Left ventricle myocardium superior (tissue), 1 donor: ENCODE measurements around the gene C11orf52. TPM values are rescaled to one million over a fixed set of nuclear protein-coding genes. Genes with fewer than 3 reads are reported as not detected.

Experiments
- ATAC-seq: fragments of 200-7000 bp; cut with Tn5 transposase; one replicate; pipeline ENCODE4 v1.9.1; 2020; ENCODE audit warnings: mild to moderate bottlenecking, moderate library complexity
- DNase-seq: peaks from one replicate; pipeline ENCODE4 v3.0.0-alpha.2; 2020
- intact Hi-C: fragments of 100-400 bp; cut with micrococcal nuclease; formaldehyde crosslinking; loops from one replicate; pipeline ENCODE4 v1.11.0; 2022
- total RNA-seq: library from RNA; stranded (reverse); fragmentation: NEBNext Ultra II Directional; extraction: Animal tissue kit (Norgen Biotek cat#: 25700); gene quantifications from one replicate; pipeline ENCODE4 v1.2.1, GENCODE V29; 2021
- donor health status: DM: no; HTN: yes; CAD: no; lungs with severe emphysema.

Gene C11orf52
- total RNA-seq, 1 donor from 2014 or later, result 1.0 TPM

DNA sequence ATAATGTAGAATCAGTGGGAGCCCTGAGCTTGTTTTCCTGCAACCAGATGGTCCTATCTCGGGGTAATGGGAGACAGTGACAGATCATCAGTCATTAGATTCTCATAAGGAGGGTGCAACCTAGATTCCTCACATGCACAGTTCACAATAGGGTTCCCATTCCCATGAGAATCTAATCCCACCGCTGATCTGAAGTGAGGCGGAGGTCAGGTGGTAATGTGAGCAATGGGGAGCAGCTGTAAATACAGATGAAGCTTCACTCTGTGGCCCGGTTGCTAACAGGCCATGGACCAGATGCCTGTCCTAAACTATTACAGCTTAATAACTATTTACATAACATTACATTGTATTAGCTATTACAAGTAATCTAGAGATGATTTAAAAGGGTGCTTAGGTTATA, 35.4 kb downstream of the C11orf52 start:
- ATAC-seq (no peak), DNase-seq (no peak)
- intact Hi-C loops, result no loop called here

DNA sequence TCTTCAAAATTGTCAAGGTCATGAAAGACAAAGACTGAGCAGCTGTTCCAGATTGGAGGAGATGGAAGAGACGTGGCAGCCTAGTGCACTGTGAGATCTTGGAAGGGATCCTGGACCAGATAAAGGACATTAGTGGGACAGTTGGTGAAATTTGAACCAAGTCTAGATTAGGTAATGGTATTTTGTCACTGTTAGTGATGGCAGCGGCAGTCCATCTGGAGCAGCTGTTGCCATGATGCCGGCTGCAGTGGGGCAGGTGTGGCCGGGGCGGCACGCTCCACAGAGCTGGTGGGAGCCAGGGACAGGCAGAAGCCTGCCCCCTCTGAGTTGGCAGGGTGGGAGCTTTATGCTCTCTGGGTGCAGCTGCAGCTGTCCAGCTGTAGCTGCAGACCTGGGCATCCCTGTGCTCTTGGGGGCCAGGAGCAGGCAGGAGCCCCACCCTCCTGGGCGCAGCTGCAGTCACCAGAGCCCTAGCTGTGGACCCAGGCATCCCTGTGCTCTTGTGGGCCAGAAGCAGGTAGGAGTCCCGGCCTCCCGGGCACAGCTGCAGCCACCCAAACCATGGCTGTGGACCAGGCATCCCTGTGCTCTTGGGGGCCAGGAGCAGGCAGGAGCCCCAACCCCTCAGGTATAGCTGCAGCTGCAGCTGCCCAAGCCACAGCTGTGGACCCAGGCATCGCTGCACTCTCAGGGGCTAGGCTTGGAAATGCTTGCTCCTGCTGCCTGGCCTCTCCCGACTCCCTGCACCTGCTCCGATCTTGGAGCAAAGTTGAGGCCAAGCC, 39.1 kb downstream of the C11orf52 start:
- DNase-seq (no peak), ATAC-seq (peak; percentile 50)
- intact Hi-C loops, result no loop called here

DNA sequence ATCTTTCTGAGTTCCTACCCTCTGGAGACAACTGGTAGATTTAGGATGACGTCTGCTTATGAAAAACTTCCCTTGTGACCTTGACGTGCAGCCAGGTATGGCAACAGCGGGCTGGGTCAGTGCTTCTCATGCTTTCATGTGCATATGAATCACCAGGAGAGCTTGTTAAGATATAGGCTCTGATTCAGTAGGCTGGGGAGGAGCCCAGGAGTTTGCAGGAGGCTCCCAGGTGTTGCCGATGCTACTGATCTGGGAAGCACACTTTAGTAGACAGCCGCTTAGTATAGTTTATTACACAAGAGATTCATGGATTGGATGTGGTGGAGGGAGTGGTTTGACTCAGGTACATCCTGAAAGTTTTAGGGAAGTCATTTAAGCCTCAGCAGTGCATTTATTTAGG, 42.2 kb downstream of the C11orf52 start:
- DNase-seq (no peak), ATAC-seq (no peak)
- intact Hi-C loops, result no loop called here

DNA sequence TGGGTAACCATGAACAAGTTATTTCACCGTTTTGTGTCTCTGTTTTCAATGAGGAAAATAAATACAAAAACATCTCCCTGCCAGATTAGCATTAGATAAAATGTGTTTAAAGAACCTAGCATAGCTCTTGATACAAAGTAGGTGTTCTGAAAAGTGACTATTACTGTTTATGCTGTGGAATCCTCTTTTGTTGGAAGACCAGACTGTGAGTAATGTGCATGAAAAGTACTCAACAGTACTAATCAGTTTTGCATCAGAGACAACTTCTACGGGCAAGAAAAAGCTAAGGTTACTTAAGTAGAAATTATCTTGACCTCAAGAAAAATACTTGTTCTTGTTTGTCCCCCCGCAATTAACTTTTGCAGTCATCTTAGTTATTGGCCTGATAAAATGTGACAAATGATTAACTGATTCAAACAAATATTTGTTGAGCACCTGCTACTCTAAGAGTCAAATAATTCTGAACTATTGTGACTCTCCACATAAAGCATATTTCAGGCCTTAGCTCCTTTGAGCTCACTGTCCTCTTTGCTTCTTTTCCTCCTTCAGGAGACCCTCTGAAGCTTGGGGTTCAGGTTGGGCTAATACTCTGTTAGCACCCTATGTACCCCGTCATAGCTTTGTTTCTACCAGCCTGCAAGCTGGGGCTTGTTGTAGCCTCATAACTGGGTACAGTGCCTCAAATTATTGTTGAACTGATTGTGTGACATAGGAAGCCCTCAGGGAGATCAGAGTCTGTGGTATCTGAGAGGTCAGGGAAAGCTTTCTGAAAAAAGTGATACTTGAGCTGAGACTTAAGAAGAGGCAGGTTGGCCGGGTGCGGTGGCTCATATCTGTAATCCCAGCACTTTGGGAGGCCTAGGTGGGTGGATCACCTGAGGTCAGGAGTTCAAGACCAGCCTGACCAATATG, 42.9 kb downstream of the C11orf52 start:
- no peak for ATAC-seq
- intact Hi-C loops, result no loop called here
- no peak for DNase-seq

DNA sequence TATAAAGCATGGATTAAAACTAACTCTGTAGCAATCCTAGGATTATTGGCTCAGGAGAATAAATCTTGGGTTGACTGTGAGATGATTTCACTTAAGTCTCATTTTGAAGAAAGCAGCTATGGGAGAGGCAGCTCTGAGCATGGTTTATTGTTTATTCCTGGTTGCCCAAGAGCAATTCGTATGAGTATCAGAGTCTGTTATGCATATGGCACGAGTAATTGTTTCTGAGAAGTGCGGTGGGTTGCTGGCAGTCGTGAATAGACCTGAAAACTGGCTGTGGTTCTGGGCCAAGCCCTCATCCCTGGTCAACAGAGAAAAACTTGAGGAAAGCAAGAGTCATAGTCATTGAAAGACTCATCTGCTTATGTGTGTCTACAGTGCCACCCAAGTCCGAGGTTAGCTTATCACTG, 45.2 kb downstream of the C11orf52 start:
- ATAC-seq (no peak), DNase-seq (no peak)
- intact Hi-C loops, result no loop called here

DNA sequence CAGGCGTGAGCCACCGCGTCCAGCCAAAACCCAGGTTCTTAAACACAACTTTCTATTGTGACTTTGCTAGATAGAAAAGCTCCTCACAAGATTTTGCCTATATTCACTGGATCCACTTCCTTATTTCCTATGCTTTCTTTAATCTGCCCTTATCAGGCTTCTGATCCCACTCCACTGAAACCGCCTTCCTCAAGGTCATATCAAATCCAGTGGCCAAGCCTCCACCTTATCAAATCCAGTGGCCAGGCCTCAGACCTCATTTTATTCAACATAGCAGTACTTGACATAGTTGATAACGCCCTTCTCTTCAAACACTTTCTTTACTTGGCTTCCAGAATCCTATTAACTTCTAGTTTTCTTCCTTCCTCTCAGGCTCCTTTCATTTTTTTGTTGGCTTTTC, 48.0 kb downstream of the C11orf52 start:
- no peak for ATAC-seq
- no peak for DNase-seq
- intact Hi-C loops, result no loop called here

DNA sequence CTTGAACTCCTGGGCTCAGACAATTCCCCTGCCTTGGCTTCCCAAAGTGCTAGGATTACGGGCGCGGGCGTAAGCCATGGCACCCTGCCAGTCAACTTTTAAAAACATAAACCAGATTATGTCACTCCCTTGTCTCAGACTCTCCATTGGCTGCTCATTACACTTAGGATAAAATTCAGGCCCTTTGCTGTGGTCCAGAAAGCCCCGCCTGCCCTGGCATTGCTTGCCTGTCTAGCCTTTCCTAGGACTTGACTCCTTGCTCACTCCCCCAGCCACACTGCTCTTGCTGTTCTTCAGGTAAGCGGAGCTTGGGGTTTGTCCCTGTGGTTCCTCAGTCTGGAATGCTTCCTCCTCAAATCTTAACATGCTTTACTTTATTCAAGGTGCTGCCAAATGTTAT, 48.9 kb downstream of the C11orf52 start:
- ATAC-seq (peak; percentile 62), DNase-seq (peak; percentile 44)
- intact Hi-C loops, result no loop called here

DNA sequence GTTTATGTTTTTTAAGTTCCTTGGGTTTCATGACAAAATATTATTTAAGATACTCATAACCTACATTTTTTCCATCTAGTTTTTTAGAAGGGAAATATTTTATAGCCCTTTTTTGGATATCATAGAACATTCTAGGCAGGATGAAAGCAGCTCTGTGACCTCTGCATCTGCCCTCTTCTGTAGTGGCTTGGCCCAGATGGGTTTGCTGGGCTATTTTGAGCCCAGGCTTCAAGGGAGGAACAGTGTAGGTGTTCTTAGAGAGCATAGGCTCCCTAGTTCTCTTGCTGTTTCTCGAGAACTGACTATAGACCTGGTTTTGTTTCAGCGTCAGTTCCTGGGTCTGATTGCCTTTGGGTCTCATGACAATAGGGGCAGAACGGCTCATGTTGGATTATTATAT, 50.6 kb downstream of the C11orf52 start:
- ATAC-seq, result peak; percentile 88
- DNase-seq, result no peak
- intact Hi-C loops, result no loop called here

DNA sequence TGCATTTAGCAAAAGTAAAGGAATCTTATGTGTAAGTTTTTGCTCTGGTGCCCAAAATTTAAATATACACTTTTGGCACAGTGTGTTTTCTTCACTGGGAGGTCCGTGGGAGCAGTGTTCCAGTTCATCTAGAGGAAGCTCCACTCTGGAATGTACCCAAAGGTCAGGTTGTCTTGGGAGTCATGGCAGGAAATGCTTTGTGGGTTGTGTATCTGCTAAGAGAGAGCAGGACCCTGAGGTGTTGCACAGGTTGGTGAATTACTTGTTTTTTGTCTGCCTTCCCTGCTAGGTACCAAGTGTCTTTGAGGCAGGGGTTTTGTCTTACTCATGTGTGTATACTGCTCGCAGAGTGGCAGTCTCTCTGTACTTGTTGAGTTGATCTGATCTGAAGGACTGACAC, 55.7 kb downstream of the C11orf52 start:
- ATAC-seq (no peak), DNase-seq (no peak)
- intact Hi-C loops, result no loop called here

DNA sequence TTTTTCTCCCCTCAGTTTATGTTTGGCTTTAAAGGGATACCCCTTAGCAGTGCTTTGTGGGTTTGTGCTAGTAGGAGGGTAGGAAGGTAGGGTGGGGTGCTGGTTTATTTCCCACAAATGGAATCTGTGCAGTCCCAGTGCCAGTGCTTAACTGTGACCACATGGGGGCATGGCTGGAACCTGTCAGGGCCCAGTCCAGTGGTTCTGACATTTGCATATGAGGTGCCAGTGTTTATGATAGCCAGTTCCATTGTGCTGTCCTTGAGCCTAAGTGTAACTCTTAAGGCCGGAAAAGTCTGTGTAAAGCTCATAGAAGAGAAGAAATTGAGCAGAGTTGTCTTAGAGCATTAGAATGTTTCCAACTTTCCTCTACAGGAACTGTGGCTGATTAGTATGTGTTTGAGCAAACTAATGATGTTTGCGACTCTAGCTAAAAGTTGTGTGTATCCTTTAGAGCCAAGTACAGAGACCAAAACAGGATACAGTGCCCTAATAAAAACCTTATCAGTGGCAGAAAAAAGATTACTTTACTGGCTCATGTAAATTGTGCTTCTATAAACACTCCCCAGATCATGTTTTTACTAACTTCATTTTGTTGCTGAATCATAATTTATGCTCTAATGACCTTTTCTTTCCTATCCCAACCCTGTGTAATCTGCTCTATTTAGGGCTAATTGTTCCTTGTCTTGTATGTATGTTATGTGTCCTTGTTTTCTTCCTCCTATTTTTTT, 56.5 kb downstream of the C11orf52 start:
- ATAC-seq, result peak; percentile 56
- DNase-seq, result no peak
- intact Hi-C loops, result no loop called here

DNA sequence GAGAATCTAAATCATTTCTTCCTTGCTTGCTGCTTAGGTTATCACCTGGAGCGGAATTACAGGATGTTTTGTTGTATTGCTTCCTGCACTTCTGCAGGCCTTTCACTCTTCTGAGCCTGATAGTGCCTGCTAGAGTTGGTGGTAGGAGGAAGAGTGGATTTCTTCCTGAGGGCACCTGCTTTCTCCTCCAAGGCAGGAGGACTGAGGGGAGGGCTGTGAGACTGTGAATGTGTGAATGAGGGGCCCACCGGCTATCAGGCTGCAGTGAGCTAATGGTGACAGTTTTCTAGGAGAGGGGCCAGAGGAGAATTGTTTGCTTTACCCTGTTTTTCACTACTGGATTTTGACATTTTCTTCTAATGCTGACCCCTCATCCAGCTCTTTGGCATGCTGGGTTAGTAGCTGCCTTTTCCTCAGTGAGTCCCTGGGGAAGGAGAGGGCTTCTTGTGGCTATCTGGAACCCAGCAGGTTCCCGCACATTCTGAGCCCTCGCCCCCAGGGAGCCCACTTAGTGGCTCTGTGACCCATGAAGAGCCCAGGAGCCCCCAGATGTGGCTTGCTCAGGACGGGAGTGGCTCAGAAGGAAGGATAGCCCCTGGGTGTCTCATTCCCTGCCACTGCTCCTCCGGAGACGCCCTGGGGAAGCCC, 57.5 kb downstream of the C11orf52 start:
- DNase-seq (no peak), ATAC-seq (no peak)
- intact Hi-C loops, result no loop called here

Other genes starting within 250 kb of the C11orf52 start
- gene PPP2R1B, start 152.5 kb upstream of the C11orf52 start, total RNA-seq, result 7.4 TPM
- gene ALG9, start 47.3 kb upstream of the C11orf52 start, total RNA-seq, result 15.2 TPM
- gene FDXACB1, start 39.7 kb upstream of the C11orf52 start, total RNA-seq, result 1.3 TPM
- gene CFAP68, start 39.4 kb upstream of the C11orf52 start, total RNA-seq, result 26.1 TPM
- 6,681 TPM for gene CRYAB, start 7.1 kb upstream of the C11orf52 start, total RNA-seq
- gene HSPB2, start 6.2 kb upstream of the C11orf52 start, total RNA-seq, result 37.0 TPM
- 19.6 TPM for gene DIXDC1, start 18.4 kb downstream of the C11orf52 start, total RNA-seq
- gene DLAT, start 106.5 kb downstream of the C11orf52 start, total RNA-seq, result 189 TPM
- 1.6 TPM for gene PIH1D2, start 155.1 kb downstream of the C11orf52 start, total RNA-seq
- gene NKAPD1, start 155.4 kb downstream of the C11orf52 start, total RNA-seq, result 7.7 TPM
- gene TIMM8B, start 167.8 kb downstream of the C11orf52 start, total RNA-seq, result 158 TPM
- 269 TPM for gene SDHD, start 168.0 kb downstream of the C11orf52 start, total RNA-seq
- 2.3 TPM for gene IL18, start 245.2 kb downstream of the C11orf52 start, total RNA-seq
- gene TEX12, start 248.5 kb downstream of the C11orf52 start, total RNA-seq, result not detected